Progenitor cell of endocrine pancreas (in vitro differentiated cells): ENCODE measurements around the gene OBSCN. TPM values are rescaled to one million over a fixed set of nuclear protein-coding genes. Genes with fewer than 3 reads are reported as not detected.

Experiments
- DNase-seq: peaks from one replicate; pipeline ENCODE4 v3.0.0; 2021; ENCODE audit warnings: low spot score; ENCODE audit not compliant: unreplicated experiment
- H3K27ac Mint-ChIP-seq: 2 replicates; pipeline ENCODE4 v1.8.0; 2021; ENCODE audit warnings: mild to moderate bottlenecking, moderate library complexity, mixed read lengths
- H3K27me3 Mint-ChIP-seq: 2 replicates; pipeline ENCODE4 v1.8.0; 2021; ENCODE audit warnings: mixed read lengths
- H3K36me3 Mint-ChIP-seq: 2 replicates; pipeline ENCODE4 v1.8.0; 2022; ENCODE audit warnings: mixed read lengths; ENCODE audit not compliant: insufficient read depth
- H3K4me1 Mint-ChIP-seq: 2 replicates; pipeline ENCODE4 v1.8.0; 2021; ENCODE audit warnings: low read depth, mixed read lengths
- H3K4me3 Mint-ChIP-seq: 2 replicates; pipeline ENCODE4 v1.8.0; 2021; ENCODE audit warnings: low read depth, mild to moderate bottlenecking, moderate library complexity, mixed read lengths
- H3K9me3 Mint-ChIP-seq: 2 replicates; pipeline ENCODE4 v1.8.0; 2021; ENCODE audit warnings: low read depth, mixed read lengths
- CTCF ChIP-seq: fragments of 200-600 bp; sonication (generic); IDR thresholded peaks from one replicate; pipeline ENCODE4 v1.5.0; 2021; ENCODE audit warnings: antibody characterized with exemption, mild to moderate bottlenecking; ENCODE audit not compliant: unreplicated experiment
- total RNA-seq: library from RNA; stranded (reverse); gene quantifications from 2 replicates; pipeline ENCODE4 v1.2.1, GENCODE V29; 2021

The OBSCN gene
- total RNA-seq, 1 donor from 2014 or later = 57.5 TPM

- Mint-ChIP-seq H3K27ac (no peak overlapping the region), H3K36me3 (peaks cover 35% of the 10 kb centered on the region), H3K9me3 (peaks cover 15% of the 10 kb centered on the region), H3K4me1 (no peaks in the 10 kb centered on the region), H3K4me3 (no peak overlapping the region), H3K27me3 (no peaks in the 10 kb centered on the region)
- TF ChIP-seq CTCF = no peak
- DNase-seq = no peak
Measured at GRCh38 chr1:228258486-228258885, 50.6 kb downstream of the OBSCN start.

GRCh38 chr1:228259368-228259894 is 51.6 kb downstream of the OBSCN start:
- H3K9me3 Mint-ChIP-seq = peaks cover 15% of the 10 kb centered on the region
- no peaks in the 10 kb centered on the region for H3K27me3 Mint-ChIP-seq
- no peaks in the 10 kb centered on the region for H3K4me1 Mint-ChIP-seq
- DNase-seq = no peak
- no peak overlapping the region for H3K4me3 Mint-ChIP-seq
- TF ChIP-seq CTCF = no peak
- H3K27ac Mint-ChIP-seq = no peak overlapping the region
- peaks cover 31% of the 10 kb centered on the region for H3K36me3 Mint-ChIP-seq

GRCh38 chr1:228259951-228260350 is 52.1 kb downstream of the OBSCN start:
- no peaks in the 10 kb centered on the region for H3K4me1 Mint-ChIP-seq
- no peak overlapping the region for H3K4me3 Mint-ChIP-seq
- peak; percentile 24 for TF ChIP-seq CTCF
- no peak overlapping the region for H3K27ac Mint-ChIP-seq
- H3K36me3 Mint-ChIP-seq = peaks cover 28% of the 10 kb centered on the region
- H3K9me3 Mint-ChIP-seq = peaks cover 15% of the 10 kb centered on the region
- no peaks in the 10 kb centered on the region for H3K27me3 Mint-ChIP-seq
- DNase-seq = no peak

GRCh38 chr1:228261706-228262105 is 53.9 kb downstream of the OBSCN start:
- H3K27ac Mint-ChIP-seq = no peak overlapping the region
- TF ChIP-seq CTCF = no peak

GRCh38 chr1:228262475-228262874 is 54.6 kb downstream of the OBSCN start:
- H3K4me3 Mint-ChIP-seq = no peak overlapping the region
- TF ChIP-seq CTCF = no peak
- no peaks in the 10 kb centered on the region for H3K27me3 Mint-ChIP-seq
- peaks cover 7% of the 10 kb centered on the region for H3K9me3 Mint-ChIP-seq
- H3K36me3 Mint-ChIP-seq = peaks cover 14% of the 10 kb centered on the region
- no peak overlapping the region for H3K27ac Mint-ChIP-seq
- DNase-seq = no peak
- no peaks in the 10 kb centered on the region for H3K4me1 Mint-ChIP-seq

More at GRCh38 chr1:228261706-228262105, 53.9 kb downstream of the OBSCN start:
- Mint-ChIP-seq H3K4me1 (no peaks in the 10 kb centered on the region), H3K9me3 (peaks cover 7% of the 10 kb centered on the region), H3K4me3 (no peak overlapping the region), H3K36me3 (peaks cover 16% of the 10 kb centered on the region), H3K27me3 (no peaks in the 10 kb centered on the region)
- no peak for DNase-seq
